NCI-H82 treated with DMSO at 0.1 percent for 48 hours (cell line): ENCODE results near the gene STK16.
"Not testable (repeated sequence)": the region's sequence is repeated elsewhere in the genome, so short reads cannot be mapped to it uniquely, and the experiment has no call there.

ENCODE experiments used
- DNase-seq: peaks from one replicate; lab custom pipeline; 2025; ENCODE audit not compliant: unreplicated experiment; lab: John Stamatoyannopoulos, UW

The STK16 gene

DNA sequence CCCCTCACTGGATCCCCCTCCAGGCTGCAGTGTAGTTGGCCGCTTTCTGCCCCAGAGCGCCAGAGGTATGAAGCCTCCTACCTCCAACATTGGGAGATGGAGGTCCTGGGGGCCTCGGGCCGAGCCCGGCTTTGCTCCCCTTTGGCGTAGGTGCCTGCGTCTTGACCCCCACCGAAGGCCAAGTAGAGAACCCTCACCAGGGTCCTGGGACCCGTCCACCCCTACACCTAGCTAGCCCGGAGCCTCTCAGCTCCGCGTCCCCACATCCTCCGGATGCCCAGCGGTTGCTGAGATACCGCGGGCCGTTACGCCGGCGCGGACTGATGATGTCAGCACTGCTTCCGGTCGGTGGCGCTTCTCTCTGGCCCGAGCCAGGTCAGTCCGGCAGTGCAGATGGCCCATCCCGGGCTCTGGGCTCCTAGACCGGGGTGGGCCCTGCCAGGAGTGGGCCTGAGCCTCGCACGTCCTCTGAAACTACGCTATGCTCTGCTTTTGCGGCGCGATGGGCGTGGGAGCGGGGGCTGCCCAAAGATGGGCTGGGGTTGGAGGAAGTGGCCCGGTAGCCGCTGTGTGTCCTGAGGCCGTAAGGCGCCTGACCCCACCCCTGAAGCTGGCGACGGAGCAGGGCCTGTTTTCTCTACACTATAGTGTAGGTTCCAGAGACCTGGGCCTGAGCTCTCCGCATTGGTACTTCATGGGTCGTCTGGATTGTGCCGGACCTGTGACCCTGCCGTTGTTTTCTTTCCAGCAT is at the start of gene STK16, which contains the start of gene GLB1L:
Gene STK16, plus strand, starts transcription at position 332 of the 751 bp plus-strand sequence. CDS start 521 bp downstream, outside the sequence.
Gene GLB1L, minus strand, starts transcription at position 297 of the 751 bp plus-strand sequence. CDS start 1,871 bp downstream, outside the sequence.
- peak; percentile 27 for DNase-seq

DNA sequence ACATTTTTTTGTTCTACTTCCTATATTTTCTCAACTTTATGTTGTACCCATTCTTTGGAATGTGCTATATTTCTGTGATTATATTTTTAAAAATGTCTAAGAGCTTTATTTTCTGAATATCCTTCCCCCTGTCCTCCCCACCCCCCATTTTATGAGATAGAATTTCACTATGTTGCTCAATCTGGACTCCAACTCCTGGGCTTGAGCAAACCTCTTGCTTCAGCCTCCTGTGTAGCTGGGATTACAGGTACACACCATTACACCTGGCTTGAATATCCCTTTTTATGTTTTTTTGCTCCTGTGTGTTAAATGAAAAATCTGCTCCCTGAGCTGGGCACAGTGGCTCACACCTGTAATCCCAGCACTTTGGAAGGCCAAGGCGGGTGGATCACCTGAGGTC is 47.9 kb upstream of the STK16 start:
- DNase-seq = no peak

DNA sequence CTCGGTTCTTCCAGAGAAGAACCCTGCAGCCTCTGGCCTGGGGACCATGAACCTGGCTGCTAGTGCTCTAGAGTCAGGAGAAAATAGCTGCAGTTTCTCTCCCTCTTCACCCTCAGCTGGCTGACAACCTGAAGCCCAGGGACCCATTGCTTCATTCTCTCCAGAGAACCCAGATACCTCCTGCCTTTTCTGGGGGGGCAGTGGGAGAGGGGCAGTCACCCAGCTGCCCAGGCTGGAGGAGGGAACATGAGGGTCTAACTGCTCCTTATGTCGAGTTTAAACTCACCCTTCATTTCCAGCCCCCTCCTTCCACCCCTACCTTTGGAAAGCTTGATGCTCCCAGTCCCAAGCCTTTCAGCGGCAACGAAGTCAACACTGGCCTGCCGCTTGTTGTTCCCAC is 46.3 kb upstream of the STK16 start:
- no peak for DNase-seq

- DNase-seq = no peak
These were observed 45.6 kb upstream of the STK16 start for GRCh38 chr2:219199470-219200211.

DNA sequence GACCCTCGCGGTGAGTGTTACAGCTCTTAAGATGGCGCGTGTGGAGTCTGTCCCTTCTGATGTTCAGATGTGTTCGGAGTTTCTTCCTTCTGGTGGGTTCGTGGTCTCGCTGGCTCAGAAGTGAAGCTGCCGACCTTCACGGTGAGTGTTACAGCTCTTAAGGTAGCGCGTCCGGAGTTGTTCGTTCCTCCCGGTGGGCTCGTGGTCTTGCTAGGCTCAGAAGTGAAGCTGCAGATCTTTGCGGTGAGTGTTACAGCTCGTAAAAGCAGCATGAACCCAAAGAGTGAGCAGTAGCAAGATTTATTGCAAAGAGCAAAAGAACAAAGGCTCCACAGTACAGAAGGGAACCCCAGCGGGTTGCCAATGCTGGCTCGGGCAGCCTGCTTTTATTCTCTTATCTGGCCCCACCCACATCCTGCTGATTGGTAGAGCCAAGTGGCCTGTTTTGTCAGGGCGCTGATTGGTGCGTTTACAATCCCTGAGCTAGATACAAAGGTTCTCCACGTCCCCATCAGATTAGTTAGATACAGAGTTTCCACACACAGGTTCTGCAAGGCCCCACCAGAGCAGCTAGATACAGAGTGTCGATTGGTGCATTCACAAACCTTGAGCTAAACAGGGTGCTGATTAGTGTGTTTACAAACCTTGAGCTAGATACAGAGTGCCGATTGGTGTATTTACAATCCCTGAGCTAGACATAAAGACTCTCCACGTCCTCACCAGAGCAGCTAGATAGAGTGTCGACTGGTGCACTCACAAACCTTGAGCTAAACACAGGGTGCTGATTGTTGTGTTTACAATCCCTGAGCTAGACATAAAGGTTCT is 44.6 kb upstream of the STK16 start:
- not testable (repeated sequence) for DNase-seq

- DNase-seq = not testable (repeated sequence)
These were observed 43.9 kb upstream of the STK16 start for GRCh38 chr2:219201331-219201730.

DNA sequence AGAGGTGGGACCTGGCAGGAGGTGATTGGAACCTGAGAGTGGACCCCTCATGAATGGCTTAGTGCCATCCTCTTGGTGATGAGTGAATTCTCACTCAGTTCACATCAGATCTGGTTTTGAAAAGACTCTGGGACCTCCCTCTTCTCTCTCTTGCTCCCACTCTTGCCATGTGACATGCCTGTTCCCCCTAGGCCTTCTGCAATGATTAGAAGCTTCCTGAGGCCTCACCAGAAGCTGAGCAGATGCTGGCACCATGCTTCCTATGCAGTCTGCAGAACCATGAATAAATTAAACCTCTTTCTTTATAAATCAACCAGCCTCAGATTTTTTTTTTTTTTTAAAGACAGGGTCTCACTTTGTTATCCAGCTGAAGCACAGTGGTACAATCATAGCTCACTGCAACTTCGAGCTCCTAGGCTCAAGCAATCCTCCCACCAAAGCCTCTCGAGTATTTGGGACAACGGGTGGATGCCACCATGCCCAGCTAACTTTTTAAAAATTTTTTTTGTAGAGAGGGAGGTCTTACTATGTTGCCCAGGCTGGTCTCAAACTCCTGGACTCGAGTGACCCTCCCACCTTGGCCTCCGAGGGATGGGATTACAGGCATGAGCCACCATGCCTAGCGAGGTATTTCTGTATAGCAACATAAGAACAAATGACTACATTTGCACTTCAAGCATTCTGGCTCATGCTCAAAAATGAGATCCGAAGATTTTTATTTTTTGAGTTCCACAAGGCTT is 40.7 kb upstream of the STK16 start:
- DNase-seq = no peak

GRCh38 chr2:219205165-219205538 is 40.1 kb upstream of the STK16 start:
- no peak for DNase-seq

DNA sequence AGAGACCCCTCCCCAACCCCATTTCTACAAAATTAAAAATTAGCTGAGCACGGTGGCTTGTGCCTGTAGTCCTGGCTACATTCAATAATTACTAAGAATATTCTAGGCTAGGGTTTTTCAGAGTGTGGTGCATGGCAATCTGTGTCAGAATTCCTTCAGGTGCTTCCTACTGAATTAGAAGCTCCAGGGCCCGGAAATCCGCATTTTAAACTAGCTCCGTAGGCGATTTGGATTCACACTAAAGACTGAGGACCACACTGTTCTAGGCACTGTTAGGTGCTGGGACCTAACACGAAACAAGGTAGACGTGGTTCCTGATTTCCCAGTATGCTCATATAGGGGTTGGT is 39.3 kb upstream of the STK16 start:
- no peak for DNase-seq

GRCh38 chr2:219206328-219207133 is 38.7 kb upstream of the STK16 start, which contains the start of gene ZFAND2B:
Gene ZFAND2B (plus strand): TSS chr2:219206782. CDS start chr2:219206988, 206 bp downstream.
- peak; percentile 78 for DNase-seq

GRCh38 chr2:219207134-219207883 is 38.0 kb upstream of the STK16 start:
- DNase-seq = no peak

- DNase-seq = no peak
These were observed 37.2 kb upstream of the STK16 start for GRCh38 chr2:219207884-219208740.

DNA sequence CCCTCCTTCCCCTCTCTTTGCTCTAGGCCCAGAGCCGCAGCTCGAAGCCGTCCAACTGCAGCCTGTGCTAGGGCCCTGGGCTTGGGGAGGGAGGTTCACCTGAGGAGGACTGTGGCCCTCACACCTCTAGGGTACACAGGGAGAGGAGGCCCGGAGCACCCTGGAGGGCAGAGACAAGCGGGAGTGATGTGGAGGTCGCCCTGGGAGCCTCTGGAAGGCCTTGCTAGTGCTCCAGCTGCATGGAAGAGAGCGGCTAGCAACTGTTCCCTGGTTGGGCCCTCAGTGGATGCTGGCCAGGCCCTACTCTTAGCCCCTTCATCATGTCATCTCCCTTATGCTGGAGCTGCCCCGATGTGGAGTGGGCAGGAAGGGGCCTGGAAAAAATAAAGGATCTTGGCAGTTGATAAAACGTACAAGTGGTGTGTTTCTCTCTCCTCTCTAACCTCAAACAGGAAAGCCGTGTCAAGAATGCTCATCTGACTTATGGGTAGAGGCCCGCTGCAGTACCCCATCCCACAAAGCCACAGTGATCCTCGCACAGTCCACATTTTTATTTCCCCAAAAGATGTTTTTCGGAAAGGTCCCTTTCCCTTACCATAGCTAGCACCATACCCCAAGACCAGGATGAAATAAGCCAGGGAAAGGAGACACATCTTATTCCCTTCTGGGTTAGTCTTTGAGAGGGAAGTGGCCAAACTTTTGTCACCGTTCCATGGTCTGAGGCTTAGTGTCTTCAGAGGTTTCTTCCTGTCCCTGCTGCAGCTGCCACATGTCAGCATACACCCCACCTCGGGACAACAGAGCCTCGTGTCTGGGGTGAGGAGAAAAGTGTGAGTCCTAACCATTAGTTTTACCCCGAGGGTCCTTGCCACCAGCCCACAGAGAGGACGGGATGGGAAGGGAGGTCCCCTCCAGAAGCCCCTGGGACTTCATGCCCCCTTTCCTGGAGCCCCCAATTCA is 35.8 kb upstream of the STK16 start:
- DNase-seq = no peak

- DNase-seq = no peak
These were observed 34.9 kb upstream of the STK16 start for GRCh38 chr2:219210196-219210885.

- no peak for DNase-seq
These were observed 34.4 kb upstream of the STK16 start for GRCh38 chr2:219210886-219211362.

DNA sequence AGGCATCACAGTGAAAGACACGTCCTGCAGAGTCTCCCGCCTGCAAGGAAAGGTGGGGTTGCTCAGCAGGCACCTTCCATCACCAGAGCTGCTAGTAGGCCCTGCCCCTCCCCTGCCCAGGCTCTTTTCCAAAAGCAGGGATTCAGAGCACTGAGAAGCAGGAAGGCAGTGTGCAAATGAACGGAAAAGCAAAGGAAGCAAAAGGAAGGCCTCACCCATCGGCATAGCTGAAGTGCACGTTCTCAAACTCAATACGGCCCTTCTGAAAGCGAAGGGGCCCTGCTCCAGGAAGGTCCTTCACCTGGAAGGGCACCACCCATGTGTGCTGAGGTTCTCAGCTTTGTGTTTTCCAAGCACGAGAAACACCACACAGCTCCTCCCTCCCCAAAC is 32.3 kb upstream of the STK16 start:
- DNase-seq = no peak
